ENCODE measurements around the gene TMF1.
A peak's percentile ranks its signal among the peaks of the same experiment; 100 is the strongest.

TMF1 gene

DNA sequence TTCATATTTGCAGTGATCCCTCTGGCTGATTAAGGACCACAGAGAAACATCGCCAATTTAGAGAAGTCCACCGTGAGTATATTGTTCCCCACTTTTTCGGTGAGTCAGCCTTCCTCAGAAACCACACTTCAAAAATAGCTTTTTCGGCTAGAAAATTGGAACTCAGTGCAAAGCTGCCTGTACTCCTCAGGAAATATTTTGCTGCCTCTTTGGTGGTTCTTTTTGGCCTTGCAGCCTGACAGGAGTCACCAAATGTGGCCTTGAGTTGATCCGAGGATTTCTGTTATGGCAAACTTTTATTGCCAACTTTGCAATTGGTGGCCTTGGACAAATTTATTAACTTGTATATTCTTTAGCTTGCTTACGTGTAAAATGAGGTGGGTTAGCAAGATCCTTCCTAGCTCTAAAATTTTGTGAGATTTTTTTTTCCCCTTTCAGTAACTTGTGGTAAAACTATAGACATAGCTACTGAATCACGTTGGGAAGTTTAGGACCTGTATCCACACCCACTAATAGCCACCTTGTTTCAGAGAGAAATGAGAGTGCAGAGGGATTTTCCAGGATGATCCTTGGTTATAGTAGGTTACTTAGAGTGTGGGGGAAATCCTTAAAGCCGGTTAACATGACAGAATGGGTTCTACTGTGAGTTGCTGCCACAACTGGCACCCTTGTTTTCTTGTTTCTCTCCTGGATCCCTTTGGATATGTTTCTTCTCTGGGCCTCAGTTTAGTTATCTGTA lies 42.5 kb upstream of the TMF1 start:
- TF ChIP-seq, protein P1, sequence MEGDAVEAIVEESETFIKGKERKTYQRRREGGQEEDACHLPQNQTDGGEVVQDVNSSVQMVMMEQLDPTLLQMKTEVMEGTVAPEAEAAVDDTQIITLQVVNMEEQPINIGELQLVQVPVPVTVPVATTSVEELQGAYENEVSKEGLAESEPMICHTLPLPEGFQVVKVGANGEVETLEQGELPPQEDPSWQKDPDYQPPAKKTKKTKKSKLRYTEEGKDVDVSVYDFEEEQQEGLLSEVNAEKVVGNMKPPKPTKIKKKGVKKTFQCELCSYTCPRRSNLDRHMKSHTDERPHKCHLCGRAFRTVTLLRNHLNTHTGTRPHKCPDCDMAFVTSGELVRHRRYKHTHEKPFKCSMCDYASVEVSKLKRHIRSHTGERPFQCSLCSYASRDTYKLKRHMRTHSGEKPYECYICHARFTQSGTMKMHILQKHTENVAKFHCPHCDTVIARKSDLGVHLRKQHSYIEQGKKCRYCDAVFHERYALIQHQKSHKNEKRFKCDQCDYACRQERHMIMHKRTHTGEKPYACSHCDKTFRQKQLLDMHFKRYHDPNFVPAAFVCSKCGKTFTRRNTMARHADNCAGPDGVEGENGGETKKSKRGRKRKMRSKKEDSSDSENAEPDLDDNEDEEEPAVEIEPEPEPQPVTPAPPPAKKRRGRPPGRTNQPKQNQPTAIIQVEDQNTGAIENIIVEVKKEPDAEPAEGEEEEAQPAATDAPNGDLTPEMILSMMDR (IDR thresholded peaks at IDR 0.05; ENCODE audit: insufficient read depth, low read depth, low read length, missing control alignments), result no peak
- peak; percentile 28 for DNase-seq (ENCODE audit: low read depth)
- H3K4me3 ChIP-seq (ENCODE audit: low read depth, low read length), result no peak overlapping the region

DNA sequence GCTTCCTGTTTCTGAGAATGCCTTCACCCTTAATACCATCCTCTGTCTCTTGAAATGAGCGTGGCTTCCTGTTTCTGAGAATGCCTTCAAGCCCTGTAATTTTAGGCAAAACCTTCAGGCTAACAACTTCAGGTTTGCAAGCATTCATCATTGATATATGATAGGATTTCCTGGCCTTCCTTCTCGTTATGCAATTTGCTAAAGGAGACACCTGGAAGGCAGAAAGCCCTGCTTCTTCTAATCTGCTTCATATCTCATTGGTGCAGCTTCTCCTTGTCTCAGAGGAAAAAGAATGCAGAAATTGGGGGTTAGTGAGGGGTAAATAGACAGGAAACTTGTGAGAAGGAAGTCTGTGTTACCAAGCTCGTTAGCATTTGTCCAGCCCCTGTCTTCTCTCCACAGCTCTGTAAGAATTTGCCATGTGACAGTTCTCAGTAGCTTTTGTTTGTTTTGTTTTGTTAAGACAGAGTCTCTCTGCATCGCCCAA lies 39.9 kb upstream of the TMF1 start:
- TF ChIP-seq, protein P1 (IDR thresholded peaks at IDR 0.05; ENCODE audit: insufficient read depth, low read depth, low read length, missing control alignments), result no peak
- peak; percentile 67 for DNase-seq (ENCODE audit: low read depth)
- peak overlapping the region; percentile 40 for H3K4me3 ChIP-seq (ENCODE audit: low read depth, low read length)

DNA sequence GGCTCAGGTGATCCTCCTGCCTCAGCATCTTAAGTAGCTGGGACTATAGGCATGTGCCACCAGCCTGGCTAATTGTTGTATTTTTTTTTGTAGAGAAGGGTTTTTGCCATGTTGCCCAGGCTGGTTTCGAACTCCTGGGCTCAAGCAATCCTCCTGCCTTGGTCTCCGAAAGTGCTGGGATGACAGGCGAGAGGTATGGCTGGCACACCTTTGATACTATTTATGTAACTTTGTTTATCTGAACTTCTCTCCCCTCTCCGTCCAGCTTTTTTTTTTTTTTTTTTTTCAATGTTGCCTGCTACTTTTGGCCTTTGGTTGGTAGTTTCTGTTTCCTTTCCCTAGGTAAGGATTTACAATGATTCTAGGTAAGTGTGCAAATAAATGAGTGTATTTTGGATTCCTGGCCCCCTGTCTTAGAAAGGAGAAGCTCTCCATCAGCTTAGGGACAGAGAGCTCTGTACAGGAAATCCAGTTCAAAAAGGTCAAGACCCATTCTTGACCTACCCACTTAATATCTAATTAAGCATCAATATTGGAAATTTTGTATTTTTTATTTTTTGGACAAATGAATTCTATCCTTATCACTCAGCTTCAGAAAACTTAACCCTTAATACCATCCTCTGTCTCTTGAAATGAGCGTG lies 39.4 kb upstream of the TMF1 start:
- DNase-seq (ENCODE audit: low read depth), result peak; percentile 5
- H3K4me3 ChIP-seq (ENCODE audit: low read depth, low read length), result peak overlapping the region; percentile 40
- TF ChIP-seq, protein P1 (IDR thresholded peaks at IDR 0.05; ENCODE audit: insufficient read depth, low read depth, low read length, missing control alignments), result no peak

DNA sequence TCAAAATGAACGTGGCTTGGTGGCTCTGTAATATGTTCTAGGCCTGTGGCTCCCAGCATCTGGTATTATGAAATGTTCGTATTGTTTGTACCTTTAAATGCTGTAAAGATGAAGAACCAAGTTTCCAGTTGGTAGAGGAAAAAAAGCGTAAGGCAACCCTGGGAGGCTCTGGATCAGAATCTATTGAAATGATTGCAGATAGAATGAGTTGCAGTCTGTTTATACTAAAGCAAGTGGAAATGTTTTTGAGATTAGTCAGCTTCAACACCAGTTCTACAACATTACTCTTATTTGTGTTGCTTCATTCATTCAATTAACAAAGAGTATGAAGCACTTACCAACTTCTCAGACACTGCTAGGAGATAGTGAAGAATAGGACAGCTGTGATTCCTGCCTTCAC lies 37.9 kb upstream of the TMF1 start:
- TF ChIP-seq, protein P1 (IDR thresholded peaks at IDR 0.05; ENCODE audit: insufficient read depth, low read depth, low read length, missing control alignments), result no peak
- no peak for DNase-seq (ENCODE audit: low read depth)
- no peak overlapping the region for H3K4me3 ChIP-seq (ENCODE audit: low read depth, low read length)

- DNase-seq (ENCODE audit: low read depth), result peak; percentile 45
- peak overlapping the region; percentile 95 for H3K4me3 ChIP-seq (ENCODE audit: low read depth, low read length)
- TF ChIP-seq, protein P1 (IDR thresholded peaks at IDR 0.05; ENCODE audit: insufficient read depth, low read depth, low read length, missing control alignments), result no peak
Measured at GRCh38 chr3:69088063-69088462, 35.9 kb upstream of the TMF1 start.

DNA sequence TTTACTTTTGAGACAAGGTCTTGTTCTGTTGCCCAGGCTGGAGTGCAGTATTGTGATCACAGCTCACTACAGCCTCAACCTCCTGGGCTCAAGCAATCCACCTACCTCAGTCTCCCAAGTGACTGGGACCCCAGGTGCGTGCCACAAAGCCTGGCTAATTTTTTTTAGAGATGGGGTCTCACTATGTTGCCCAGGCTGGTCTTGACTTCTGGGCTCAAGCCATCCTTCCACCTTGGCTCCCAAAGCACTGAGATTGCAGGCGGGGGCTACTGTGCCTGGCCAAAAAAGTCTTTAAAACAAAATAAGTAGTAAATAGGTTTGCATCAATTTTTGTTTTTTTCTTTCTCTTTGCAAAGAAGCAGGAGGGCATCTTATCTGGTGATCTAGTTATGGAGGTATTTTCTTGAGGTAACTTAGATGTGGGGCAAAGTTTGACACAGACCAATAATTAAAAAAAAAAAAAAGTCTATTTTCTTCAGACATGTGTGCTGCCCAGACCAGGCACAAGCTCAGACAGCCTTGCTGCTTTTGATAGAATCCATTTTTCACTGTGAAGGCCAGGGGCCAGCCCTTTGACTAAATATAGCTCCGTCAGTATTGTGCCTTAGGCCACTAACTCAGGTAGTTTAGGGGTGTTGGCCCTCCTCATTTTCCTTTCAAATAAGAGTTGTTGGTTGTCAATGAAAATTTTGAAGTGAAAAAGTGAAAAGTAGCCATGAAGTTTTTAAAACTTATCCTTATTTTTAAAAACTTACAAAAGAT lies 35.1 kb upstream of the TMF1 start:
- DNase-seq (ENCODE audit: low read depth), result peak; percentile 11
- TF ChIP-seq, protein P1 (IDR thresholded peaks at IDR 0.05; ENCODE audit: insufficient read depth, low read depth, low read length, missing control alignments), result no peak
- peak overlapping the region; percentile 95 for H3K4me3 ChIP-seq (ENCODE audit: low read depth, low read length)
